ENCODE results near the gene C5. TPM values are rescaled to one million over a fixed set of nuclear protein-coding genes. Genes with fewer than 3 reads are reported as not detected.
A peak's percentile ranks its signal among the peaks of the same experiment; 100 is the strongest.

Gene C5
- total RNA-seq, 2 experiments from 2014 or later, result 3.8 to 7.9 TPM

DNA sequence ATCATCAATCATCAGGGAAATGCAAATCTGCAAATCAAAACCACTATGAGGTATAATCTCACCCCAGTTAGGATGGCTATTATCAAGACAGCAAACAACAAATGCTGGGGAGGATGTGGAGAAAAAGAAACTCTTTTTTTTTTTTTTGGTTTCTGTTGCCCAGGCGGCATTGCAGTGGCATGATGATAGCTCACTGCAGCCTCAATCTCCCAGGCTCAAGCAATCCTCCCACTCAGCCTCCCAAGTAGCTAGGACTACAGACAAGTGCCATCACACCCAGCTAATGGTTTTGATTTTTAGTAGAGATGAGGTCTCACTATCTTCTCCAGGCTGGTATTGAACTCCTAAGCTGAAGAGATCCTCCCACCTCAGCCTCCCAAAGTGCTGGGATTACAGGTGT, 19.3 kb upstream of the C5 start:
- intact Hi-C loops (cut with micrococcal nuclease; ENCODE audit: unreplicated experiment), result no loop called here
- H3K9me2 ChIP-seq (ENCODE audit: insufficient read depth, low read length), result no peaks in the 10 kb centered on the region
- H3K79me2 ChIP-seq (ENCODE audit: insufficient read depth, low read depth, low read length), result peaks cover 8% of the 10 kb centered on the region; the same call in 1 of the 2 replicates
- H3K4me2 ChIP-seq (ENCODE audit: low read length), result peak overlapping the region; percentile 29
- BruUV-seq (replicated peaks), result no TSS peak
- H2AFZ ChIP-seq (ENCODE audit: low read length), result peak overlapping the region; percentile 74; the same call in 1 of the 2 replicates
- DNase-seq (ENCODE audit: low spot score), result no peak
- no peaks in the 10 kb centered on the region for H4K20me1 ChIP-seq (ENCODE audit: insufficient read depth, low read length)
- ChIA-PET POLR2A (interaction anchor here (0.6 to 0.9 kb wide), 2 partner anchors 9 to 165 kb away, joined by 3 to 8 read pairs; no protein-coding TSS in a partner anchor), CTCF (ENCODE audit: unreplicated experiment) (no interaction called here)
- H3K4me1 ChIP-seq (ENCODE audit: insufficient read depth, low read length, poor library complexity, severe bottlenecking), result peaks cover 62% of the 10 kb centered on the region
- H3K4me3 ChIP-seq (ENCODE audit: low read depth, low read length, poor library complexity, severe bottlenecking), result no peak overlapping the region
- H3K9me3 ChIP-seq (ENCODE audit: low read length), result peaks cover 34% of the 10 kb centered on the region
- no peak for TF ChIP-seq EZH2phosphoT487 (IDR thresholded peaks at IDR 0.05; ENCODE audit: borderline replicate concordance, low read depth, low read length)
- TF ChIP-seq, protein P1, sequence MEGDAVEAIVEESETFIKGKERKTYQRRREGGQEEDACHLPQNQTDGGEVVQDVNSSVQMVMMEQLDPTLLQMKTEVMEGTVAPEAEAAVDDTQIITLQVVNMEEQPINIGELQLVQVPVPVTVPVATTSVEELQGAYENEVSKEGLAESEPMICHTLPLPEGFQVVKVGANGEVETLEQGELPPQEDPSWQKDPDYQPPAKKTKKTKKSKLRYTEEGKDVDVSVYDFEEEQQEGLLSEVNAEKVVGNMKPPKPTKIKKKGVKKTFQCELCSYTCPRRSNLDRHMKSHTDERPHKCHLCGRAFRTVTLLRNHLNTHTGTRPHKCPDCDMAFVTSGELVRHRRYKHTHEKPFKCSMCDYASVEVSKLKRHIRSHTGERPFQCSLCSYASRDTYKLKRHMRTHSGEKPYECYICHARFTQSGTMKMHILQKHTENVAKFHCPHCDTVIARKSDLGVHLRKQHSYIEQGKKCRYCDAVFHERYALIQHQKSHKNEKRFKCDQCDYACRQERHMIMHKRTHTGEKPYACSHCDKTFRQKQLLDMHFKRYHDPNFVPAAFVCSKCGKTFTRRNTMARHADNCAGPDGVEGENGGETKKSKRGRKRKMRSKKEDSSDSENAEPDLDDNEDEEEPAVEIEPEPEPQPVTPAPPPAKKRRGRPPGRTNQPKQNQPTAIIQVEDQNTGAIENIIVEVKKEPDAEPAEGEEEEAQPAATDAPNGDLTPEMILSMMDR (conservative IDR thresholded peaks at IDR 0.05; ENCODE audit: low read length), result no peak
- peak overlapping the region; percentile 51 for H3K27ac ChIP-seq (ENCODE audit: low read depth, low read length, poor library complexity, severe bottlenecking)
- H3K36me3 ChIP-seq (ENCODE audit: insufficient read depth, low read length), result peaks cover 32% of the 10 kb centered on the region

DNA sequence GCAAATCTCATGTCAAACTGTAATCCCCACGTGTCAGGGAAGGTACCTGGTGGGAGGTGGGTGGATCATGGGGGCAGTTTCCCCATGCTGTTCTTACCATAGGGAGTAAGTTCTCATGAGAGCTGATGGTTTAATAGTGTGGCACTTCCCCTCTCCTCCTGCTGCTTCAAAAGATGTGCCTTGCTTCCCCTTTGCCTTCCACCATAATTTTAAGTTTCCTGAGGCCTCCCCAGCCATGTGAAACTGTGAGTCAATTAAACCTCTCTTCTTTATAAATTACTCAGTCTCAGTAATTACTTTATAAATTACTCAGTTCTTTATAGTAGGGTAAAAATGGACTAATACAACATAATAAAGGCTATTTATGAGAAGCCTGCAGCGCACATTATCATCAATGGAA, 17.6 kb upstream of the C5 start:
- Histone ChIP-seq H3K9me3 (ENCODE audit: low read length) (peaks cover 34% of the 10 kb centered on the region), H3K79me2 (ENCODE audit: insufficient read depth, low read depth, low read length) (no peaks in the 10 kb centered on the region), H3K4me3 (ENCODE audit: low read depth, low read length, poor library complexity, severe bottlenecking) (no peak overlapping the region), H4K20me1 (ENCODE audit: insufficient read depth, low read length) (no peaks in the 10 kb centered on the region), H3K4me1 (ENCODE audit: insufficient read depth, low read length, poor library complexity, severe bottlenecking) (peaks cover 56% of the 10 kb centered on the region), H3K4me2 (ENCODE audit: low read length) (no peak overlapping the region), H3K36me3 (ENCODE audit: insufficient read depth, low read length) (peaks cover 32% of the 10 kb centered on the region), H2AFZ (ENCODE audit: low read length) (no peak overlapping the region), H3K9me2 (ENCODE audit: insufficient read depth, low read length) (no peaks in the 10 kb centered on the region), H3K27ac (ENCODE audit: low read depth, low read length, poor library complexity, severe bottlenecking) (peak overlapping the region; percentile 51)
- TF ChIP-seq EZH2phosphoT487 (IDR thresholded peaks at IDR 0.05; ENCODE audit: borderline replicate concordance, low read depth, low read length), result no peak
- TF ChIP-seq, protein P1 (conservative IDR thresholded peaks at IDR 0.05; ENCODE audit: low read length), result no peak
- no TSS peak for BruUV-seq (replicated peaks)
- POLR2A ChIA-PET, result interaction anchor here (0.6 to 1.0 kb wide), 2 partner anchors 52 to 131 kb away, joined by 3 read pairs; no protein-coding TSS in a partner anchor
- DNase-seq (ENCODE audit: low spot score), result no peak
- intact Hi-C loops (cut with micrococcal nuclease; ENCODE audit: unreplicated experiment), result no loop called here
- CTCF ChIA-PET (ENCODE audit: unreplicated experiment), result no interaction called here

DNA sequence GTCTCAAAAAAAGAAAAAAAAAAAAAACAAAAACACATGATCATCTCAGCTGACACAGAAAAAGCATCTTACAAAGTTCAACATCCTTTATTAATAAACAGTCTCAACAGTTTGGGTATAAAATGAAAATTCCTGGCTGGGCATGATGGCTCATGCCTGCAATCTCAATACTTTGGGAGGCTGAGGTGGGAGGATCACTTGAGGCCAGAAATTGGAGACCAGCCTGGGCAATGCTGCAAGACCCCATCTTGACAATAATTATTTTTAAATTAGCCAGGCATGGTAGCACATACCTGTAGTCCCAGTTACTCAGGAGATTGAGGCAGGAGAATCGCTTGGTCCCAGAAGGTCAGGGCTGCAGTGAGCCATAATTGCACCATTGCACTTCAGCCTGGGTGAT, 16.8 kb upstream of the C5 start:
- CTCF ChIA-PET (ENCODE audit: unreplicated experiment), result no interaction called here
- POLR2A ChIA-PET, result interaction anchor here (0.6 to 0.8 kb wide), 5 partner anchors 11 to 411 kb away, joined by 3 to 10 read pairs (median 4); no protein-coding TSS in a partner anchor
- no TSS peak for BruUV-seq (replicated peaks)

More for the DNA sequence above, 16.8 kb upstream of the C5 start:
- no peak overlapping the region for H2AFZ ChIP-seq (ENCODE audit: low read length)
- peaks cover 32% of the 10 kb centered on the region for H3K36me3 ChIP-seq (ENCODE audit: insufficient read depth, low read length)
- H3K4me2 ChIP-seq (ENCODE audit: low read length), result no peak overlapping the region
- H3K9me3 ChIP-seq (ENCODE audit: low read length), result peaks cover 34% of the 10 kb centered on the region
- no peaks in the 10 kb centered on the region for H3K79me2 ChIP-seq (ENCODE audit: insufficient read depth, low read depth, low read length)
- no peak overlapping the region for H3K27ac ChIP-seq (ENCODE audit: low read depth, low read length, poor library complexity, severe bottlenecking)
- no peaks in the 10 kb centered on the region for H3K9me2 ChIP-seq (ENCODE audit: insufficient read depth, low read length)
- DNase-seq (ENCODE audit: low spot score), result no peak
- TF ChIP-seq, protein P1 (conservative IDR thresholded peaks at IDR 0.05; ENCODE audit: low read length), result no peak
- no peak for TF ChIP-seq EZH2phosphoT487 (IDR thresholded peaks at IDR 0.05; ENCODE audit: borderline replicate concordance, low read depth, low read length)
- intact Hi-C loops (cut with micrococcal nuclease; ENCODE audit: unreplicated experiment), result no loop called here
- peaks cover 57% of the 10 kb centered on the region for H3K4me1 ChIP-seq (ENCODE audit: insufficient read depth, low read length, poor library complexity, severe bottlenecking)
- H3K4me3 ChIP-seq (ENCODE audit: low read depth, low read length, poor library complexity, severe bottlenecking), result no peak overlapping the region
- H4K20me1 ChIP-seq (ENCODE audit: insufficient read depth, low read length), result no peaks in the 10 kb centered on the region
